Neural progenitor cell (in vitro differentiated cells): ENCODE data around the gene UBE2B. TPM values are rescaled to one million over a fixed set of nuclear protein-coding genes. Genes with fewer than 3 reads are reported as not detected.
"Not testable (repeated sequence)": the region's sequence is repeated elsewhere in the genome, so short reads cannot be mapped to it uniquely, and the experiment has no call there.

Experiments used
- DNase-seq: peaks from one replicate; pipeline ENCODE4 v3.0.0-alpha.2; 2016; ENCODE audit warnings: low spot score
- H2AFZ ChIP-seq: fragments of 200-600 bp; sonication (generic); replicated peaks from 2 replicates; pipeline ENCODE4 v1.6.1; 2016; ENCODE audit warnings: antibody characterized with exemption
- H3F3A ChIP-seq: fragments of 200-600 bp; sonication (generic); 2 replicates; pipeline ENCODE4 v1.6.1; 2016; ENCODE audit warnings: antibody characterized with exemption, low read depth
- H3K27ac ChIP-seq: fragments of 200-600 bp; sonication (generic); 2 replicates; pipeline ENCODE4 v1.5.1; 2016; ENCODE audit warnings: mild to moderate bottlenecking
- H3K27me3 ChIP-seq: fragments of 200-600 bp; sonication (generic); 2 replicates; pipeline ENCODE4 v1.6.1; 2016; ENCODE audit warnings: mild to moderate bottlenecking, moderate library complexity
- H3K36me3 ChIP-seq: fragments of 200-600 bp; sonication (generic); 2 replicates; pipeline ENCODE4 v1.5.1; 2016
- H3K4me1 ChIP-seq: fragments of 200-600 bp; sonication (generic); 2 replicates; pipeline ENCODE4 v1.6.1; 2016; ENCODE audit warnings: mixed run types
- H3K4me2 ChIP-seq: fragments of 200-600 bp; sonication (generic); 2 replicates; pipeline ENCODE4 v1.6.1; 2016
- H3K4me3 ChIP-seq: fragments of 200-600 bp; sonication (generic); 2 replicates; pipeline ENCODE4 v1.5.1; 2016
- H3K79me2 ChIP-seq: fragments of 200-600 bp; sonication (generic); 2 replicates; pipeline ENCODE4 v1.6.1; 2016; ENCODE audit warnings: low read depth
- H3K9ac ChIP-seq: fragments of 200-600 bp; sonication (generic); 2 replicates; pipeline ENCODE4 v1.6.1; 2016
- H3K9me3 ChIP-seq: fragments of 200-600 bp; sonication (generic); 2 replicates; pipeline ENCODE4 v1.5.1; 2016; ENCODE audit warnings: low read depth
- H4K20me1 ChIP-seq: fragments of 200-600 bp; sonication (generic); 2 replicates; pipeline ENCODE4 v1.6.1; 2016; ENCODE audit warnings: low read depth
- H3K27ac Mint-ChIP-seq: 3 replicates; pipeline ENCODE4 v1.8.0; 2021; ENCODE audit warnings: mixed read lengths
- H3K27me3 Mint-ChIP-seq: 2 replicates; pipeline ENCODE4 v1.8.0; 2022; ENCODE audit warnings: low read depth, mild to moderate bottlenecking, inconsistent platforms, moderate library complexity, mixed read lengths; ENCODE audit not compliant: insufficient read depth
- H3K36me3 Mint-ChIP-seq: 3 replicates; pipeline ENCODE4 v1.8.0; 2021; ENCODE audit warnings: mixed read lengths
- H3K4me1 Mint-ChIP-seq: 3 replicates; pipeline ENCODE4 v1.8.0; 2021; ENCODE audit warnings: mixed read lengths
- H3K4me3 Mint-ChIP-seq: 3 replicates; pipeline ENCODE4 v1.8.0; 2021; ENCODE audit warnings: mild to moderate bottlenecking, moderate library complexity, mixed read lengths
- H3K9me3 Mint-ChIP-seq: 3 replicates; pipeline ENCODE4 v1.8.0; 2020; ENCODE audit warnings: mixed read lengths
- EZH2 ChIP-seq: fragments of 200-600 bp; sonication (generic); IDR thresholded peaks from 2 replicates; pipeline ENCODE4 v1.6.1; 2017; ENCODE audit warnings: antibody characterized with exemption, mild to moderate bottlenecking, moderate library complexity
- EZH2phosphoT487 ChIP-seq: fragments of 200-600 bp; sonication (generic); IDR thresholded peaks from 2 replicates; pipeline ENCODE4 v1.6.1; 2017; ENCODE audit warnings: antibody characterized with exemption
- total RNA-seq: library from RNA; depleted of rRNA; stranded (reverse); fragments of >200 nt; gene quantifications from 2 replicates; pipeline ENCODE4 v1.2.3, GENCODE V29; 2015; ENCODE audit warnings: low replicate concordance
- TF ChIP-seq, protein P1 (sequence below): fragments of 200-600 bp; sonication (generic); IDR thresholded peaks from 2 replicates; pipeline ENCODE4 v1.5.1; 2017; ENCODE audit warnings: antibody characterized with exemption, mild to moderate bottlenecking

The UBE2B gene
- total RNA-seq, 1 donor from 2014 or later, result 72.4 TPM

DNA sequence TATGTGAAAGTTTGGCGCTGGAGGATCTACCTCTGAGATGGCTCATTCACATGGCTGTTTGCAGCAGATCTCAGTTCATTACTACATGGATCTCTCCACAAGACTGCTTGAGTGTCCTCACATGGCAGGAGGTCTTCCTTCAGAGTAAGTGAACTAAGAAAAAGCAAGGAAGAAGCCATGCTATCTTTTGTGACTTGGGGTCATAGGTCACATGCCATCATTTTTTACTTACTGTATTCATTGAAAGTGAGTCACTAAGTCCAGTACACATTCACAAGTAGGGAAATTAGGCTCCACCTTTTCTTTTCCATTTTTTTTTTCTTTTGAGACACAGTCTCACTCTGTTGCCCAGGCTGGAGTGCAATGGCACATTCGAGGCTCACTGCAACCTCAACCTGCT lies 49.0 kb downstream of the UBE2B start:
- no peak for DNase-seq
- Histone ChIP-seq H4K20me1 (no peaks in the 10 kb centered on the region), H3K9ac (no peak overlapping the region), H3K36me3 (no peaks in the 10 kb centered on the region), H3K4me1 (no peaks in the 10 kb centered on the region), H3K9me3 (no peaks in the 10 kb centered on the region), H3K27me3 (no peaks in the 10 kb centered on the region), H3K79me2 (no peaks in the 10 kb centered on the region), H3K27ac (no peak overlapping the region), H3K4me2 (no peak overlapping the region), H3K4me3 (no peak overlapping the region), H3F3A (no peaks in the 10 kb centered on the region), H2AFZ (no peak overlapping the region)
- Mint-ChIP-seq H3K4me1 (no peaks in the 10 kb centered on the region), H3K36me3 (no peaks in the 10 kb centered on the region), H3K4me3 (no peak overlapping the region), H3K27me3 (peaks cover 2% of the 10 kb centered on the region), H3K27ac (no peak overlapping the region), H3K9me3 (peaks cover 3% of the 10 kb centered on the region)
- TF ChIP-seq EZH2phosphoT487 (no peak), EZH2 (no peak)
- TF ChIP-seq, protein P1, sequence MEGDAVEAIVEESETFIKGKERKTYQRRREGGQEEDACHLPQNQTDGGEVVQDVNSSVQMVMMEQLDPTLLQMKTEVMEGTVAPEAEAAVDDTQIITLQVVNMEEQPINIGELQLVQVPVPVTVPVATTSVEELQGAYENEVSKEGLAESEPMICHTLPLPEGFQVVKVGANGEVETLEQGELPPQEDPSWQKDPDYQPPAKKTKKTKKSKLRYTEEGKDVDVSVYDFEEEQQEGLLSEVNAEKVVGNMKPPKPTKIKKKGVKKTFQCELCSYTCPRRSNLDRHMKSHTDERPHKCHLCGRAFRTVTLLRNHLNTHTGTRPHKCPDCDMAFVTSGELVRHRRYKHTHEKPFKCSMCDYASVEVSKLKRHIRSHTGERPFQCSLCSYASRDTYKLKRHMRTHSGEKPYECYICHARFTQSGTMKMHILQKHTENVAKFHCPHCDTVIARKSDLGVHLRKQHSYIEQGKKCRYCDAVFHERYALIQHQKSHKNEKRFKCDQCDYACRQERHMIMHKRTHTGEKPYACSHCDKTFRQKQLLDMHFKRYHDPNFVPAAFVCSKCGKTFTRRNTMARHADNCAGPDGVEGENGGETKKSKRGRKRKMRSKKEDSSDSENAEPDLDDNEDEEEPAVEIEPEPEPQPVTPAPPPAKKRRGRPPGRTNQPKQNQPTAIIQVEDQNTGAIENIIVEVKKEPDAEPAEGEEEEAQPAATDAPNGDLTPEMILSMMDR, result no peak

DNA sequence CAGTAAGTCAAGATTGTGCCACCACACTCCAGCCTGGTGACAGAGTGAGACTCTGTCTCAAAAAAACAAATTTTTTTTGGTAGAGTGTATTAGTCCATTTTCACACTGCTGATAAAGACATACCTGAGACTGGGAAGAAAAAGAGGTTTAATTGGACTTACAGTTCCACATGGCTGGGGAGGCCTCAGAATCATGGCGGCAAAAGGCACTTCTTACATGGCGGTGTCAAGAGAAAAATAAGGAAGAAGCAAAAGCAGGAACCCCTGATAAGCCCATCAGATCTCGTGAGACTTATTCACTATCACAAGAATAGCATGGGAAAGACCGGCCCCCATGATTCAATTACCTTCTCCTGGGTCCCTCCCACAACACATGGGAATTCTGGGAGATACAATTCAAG lies 49.7 kb downstream of the UBE2B start:
- H4K20me1 ChIP-seq, H3K4me1 Mint-ChIP-seq, H3K27ac Mint-ChIP-seq, H2AFZ ChIP-seq, H3K9me3 Mint-ChIP-seq, H3K27me3 Mint-ChIP-seq, H3K36me3 Mint-ChIP-seq, H3K27ac ChIP-seq, H3K4me3 ChIP-seq, H3K27me3 ChIP-seq, H3K4me1 ChIP-seq, H3K9me3 ChIP-seq, H3F3A ChIP-seq, H3K36me3 ChIP-seq, H3K4me3 Mint-ChIP-seq, DNase-seq, H3K9ac ChIP-seq, H3K79me2 ChIP-seq, H3K4me2 ChIP-seq: not testable (repeated sequence)

DNA sequence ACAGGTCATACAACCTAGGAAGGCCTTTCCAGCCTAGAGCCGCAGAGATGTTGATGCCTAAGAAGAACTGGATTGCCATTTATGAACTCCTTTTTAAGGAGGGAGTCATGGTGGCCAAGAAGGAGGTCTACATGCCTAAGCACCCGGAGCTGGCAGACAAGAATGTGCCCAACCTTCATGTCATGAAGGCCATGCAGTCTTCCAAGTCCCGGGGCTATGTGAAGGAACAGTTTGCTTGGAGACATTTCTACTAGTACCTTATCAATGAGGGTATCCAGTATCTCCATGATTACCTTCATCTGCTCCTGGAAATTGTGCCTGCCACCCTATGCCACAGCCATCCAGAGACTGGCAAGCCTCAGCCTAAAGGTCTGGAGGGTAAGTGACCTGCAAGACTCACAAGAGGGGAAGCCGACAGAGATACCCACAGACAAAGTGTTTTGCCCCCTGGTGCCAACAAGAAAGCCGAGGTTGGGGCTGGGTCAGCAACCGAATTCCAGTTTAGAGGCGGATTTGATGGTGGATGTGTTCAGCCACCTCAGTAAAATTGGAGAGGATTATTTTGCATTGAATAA lies 51.5 kb downstream of the UBE2B start:
- TF ChIP-seq EZH2 (no peak), EZH2phosphoT487 (no peak)
- TF ChIP-seq, protein P1, result no peak
- no peak overlapping the region for H3K9ac ChIP-seq
- peaks cover 3% of the 10 kb centered on the region for H3K9me3 Mint-ChIP-seq

DNA sequence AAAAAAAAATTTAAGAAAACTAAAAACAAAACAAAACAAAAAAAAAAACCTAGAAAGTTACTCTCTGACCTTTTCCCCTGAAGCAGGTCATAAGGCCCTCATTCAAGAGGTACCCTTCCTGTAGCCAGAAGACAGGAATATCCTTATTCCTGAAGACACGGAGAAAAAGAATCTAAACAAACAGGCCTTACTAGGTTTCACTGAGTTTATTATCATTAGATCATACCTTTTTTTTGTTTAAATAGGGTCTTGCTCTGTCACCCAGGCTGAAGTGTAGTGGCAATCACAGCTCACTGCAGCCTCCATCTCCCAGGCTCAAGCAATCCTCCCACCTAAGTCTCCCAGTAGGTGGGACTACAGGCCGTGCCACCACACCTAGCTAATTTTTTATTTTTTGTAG lies 52.0 kb downstream of the UBE2B start:
- no peak overlapping the region for H2AFZ ChIP-seq
- no peak overlapping the region for H3K27ac ChIP-seq
- no peaks in the 10 kb centered on the region for H4K20me1 ChIP-seq
- no peak overlapping the region for H3K9ac ChIP-seq
- no peaks in the 10 kb centered on the region for H3K4me1 Mint-ChIP-seq
- H3K4me1 ChIP-seq, result peaks cover 11% of the 10 kb centered on the region
- peaks cover 7% of the 10 kb centered on the region for H3K27me3 Mint-ChIP-seq
- H3K27ac Mint-ChIP-seq, result no peak overlapping the region
- H3K4me3 Mint-ChIP-seq, result no peak overlapping the region
- DNase-seq, result no peak
- H3K4me3 ChIP-seq, result no peak overlapping the region
- peaks cover 3% of the 10 kb centered on the region for H3K9me3 Mint-ChIP-seq
- no peaks in the 10 kb centered on the region for H3K9me3 ChIP-seq
- no peak for TF ChIP-seq EZH2phosphoT487
- TF ChIP-seq, protein P1, result no peak
- TF ChIP-seq EZH2, result no peak
- H3K4me2 ChIP-seq, result no peak overlapping the region
- no peaks in the 10 kb centered on the region for H3K36me3 ChIP-seq
- H3K27me3 ChIP-seq, result no peaks in the 10 kb centered on the region
- H3K36me3 Mint-ChIP-seq, result no peaks in the 10 kb centered on the region
- H3K79me2 ChIP-seq, result no peaks in the 10 kb centered on the region
- peaks cover 13% of the 10 kb centered on the region for H3F3A ChIP-seq

More for the DNA sequence above, 51.5 kb downstream of the UBE2B start:
- DNase-seq, result no peak
- Mint-ChIP-seq H3K27ac (no peak overlapping the region), H3K4me1 (no peaks in the 10 kb centered on the region), H3K36me3 (no peaks in the 10 kb centered on the region), H3K27me3 (peaks cover 7% of the 10 kb centered on the region), H3K4me3 (no peak overlapping the region)
- H3K27me3 ChIP-seq, result no peaks in the 10 kb centered on the region
- H3K79me2 ChIP-seq, result no peaks in the 10 kb centered on the region
- no peak overlapping the region for H3K4me3 ChIP-seq
- no peak overlapping the region for H2AFZ ChIP-seq
- no peak overlapping the region for H3K27ac ChIP-seq
- H3K9me3 ChIP-seq, result no peaks in the 10 kb centered on the region
- H4K20me1 ChIP-seq, result no peaks in the 10 kb centered on the region
- peaks cover 6% of the 10 kb centered on the region for H3K4me1 ChIP-seq
- no peaks in the 10 kb centered on the region for H3K36me3 ChIP-seq
- peaks cover 8% of the 10 kb centered on the region for H3F3A ChIP-seq
- no peak overlapping the region for H3K4me2 ChIP-seq
